NCI-H2029 (cell line): ENCODE data around the gene INSR.
"Not testable (repeated sequence)": the region's sequence is repeated elsewhere in the genome, so short reads cannot be mapped to it uniquely, and the experiment has no call there.

ENCODE experiments used
- DNase-seq: peaks from one replicate; lab custom pipeline; 2025; lab: John Stamatoyannopoulos, UW

INSR gene

DNA sequence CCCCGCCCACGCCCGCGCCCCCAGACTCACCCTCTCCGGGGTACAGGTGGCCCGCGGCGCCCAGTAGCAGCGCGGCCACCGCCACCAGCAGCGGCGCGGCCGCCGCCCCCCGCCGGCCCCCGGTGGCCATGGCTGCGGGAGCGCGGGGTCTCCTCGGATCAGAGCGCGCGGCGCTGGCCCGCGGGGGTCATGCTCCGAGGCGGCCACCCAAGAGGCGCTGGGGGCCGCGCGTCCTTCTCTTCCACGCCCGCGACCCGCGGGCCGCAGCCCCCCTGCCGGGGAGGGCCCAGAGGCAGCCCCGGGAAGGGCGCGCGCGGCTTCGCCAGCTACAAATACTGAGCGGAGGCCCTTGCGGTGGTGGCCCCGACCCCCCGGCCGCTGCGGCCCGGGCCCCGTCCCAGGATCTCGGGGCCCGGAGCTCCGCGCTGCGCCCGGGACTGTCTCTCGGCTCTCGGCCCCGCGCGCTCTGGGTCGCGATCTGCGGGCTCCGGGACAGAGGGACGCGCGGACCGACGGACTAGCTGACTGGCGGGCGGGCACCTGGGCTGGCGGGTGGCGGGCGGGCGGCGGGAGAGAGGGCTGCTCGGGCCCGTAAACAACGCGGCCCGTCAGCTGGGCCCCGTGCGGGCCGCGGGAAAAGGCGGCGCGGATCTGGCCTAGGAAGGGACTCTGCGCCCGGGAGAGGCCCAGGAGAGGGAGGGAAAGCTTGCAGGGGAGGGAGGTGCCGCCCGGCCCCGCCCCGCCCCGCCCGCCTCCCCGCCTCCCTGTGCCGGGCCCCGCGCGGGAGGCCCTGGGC, at the start of gene INSR:
Gene INSR, minus strand, starts transcription at position 653 of the 796 bp plus-strand sequence. Its CDS starts 523 bp downstream, at position 130.
- peak; percentile 79 for DNase-seq

- DNase-seq = no peak
Observed at GRCh38 chr19:7342143-7342542, 47.9 kb upstream of the INSR start.

DNA sequence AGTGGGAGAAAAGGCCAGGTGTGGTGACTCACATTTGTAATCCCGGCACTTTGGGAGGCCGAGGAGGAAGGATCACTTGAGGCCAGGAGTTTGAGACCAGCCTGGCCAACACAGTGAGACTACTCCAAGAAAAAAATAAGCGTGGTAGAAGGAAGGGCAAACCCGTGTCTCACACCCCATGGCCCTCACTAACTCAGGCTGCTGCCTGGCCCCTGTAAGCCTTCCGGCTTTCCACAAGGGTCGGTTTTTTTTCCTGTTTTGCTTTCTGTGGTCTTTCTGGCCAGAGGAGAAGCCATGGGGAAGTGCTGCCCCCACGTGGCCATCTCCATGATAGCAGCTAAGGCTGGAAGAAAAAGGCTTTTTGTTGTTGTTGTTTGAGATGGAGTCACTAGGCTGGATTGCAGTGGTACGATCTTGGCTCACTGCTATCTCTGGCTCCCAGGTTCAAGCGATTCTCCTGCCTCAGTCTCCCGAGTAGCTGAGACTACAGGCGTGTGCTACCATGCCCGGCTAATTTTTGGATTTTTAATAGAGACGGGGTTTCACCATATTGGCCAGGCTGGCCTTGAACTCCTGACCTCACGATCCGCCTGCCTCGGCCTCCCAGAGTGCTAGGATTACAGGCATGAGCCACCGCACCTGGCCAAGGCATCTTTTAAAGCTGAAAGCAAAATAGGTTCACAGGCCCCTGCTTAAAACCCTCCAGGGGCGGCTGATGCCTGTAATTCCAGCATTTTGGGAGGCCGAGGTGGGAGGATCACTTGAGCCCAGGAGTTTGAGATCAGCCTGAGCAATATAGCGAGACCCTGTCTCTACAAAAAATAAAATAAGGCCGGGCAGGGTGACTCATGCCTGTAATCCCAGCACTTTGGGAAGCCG, 47.0 kb upstream of the INSR start:
- DNase-seq = peak; percentile 68

GRCh38 chr19:7337380-7338194, 43.4 kb upstream of the INSR start:
- DNase-seq = no peak

- DNase-seq = no peak
Observed at GRCh38 chr19:7336321-7336973, 42.2 kb upstream of the INSR start.

DNA sequence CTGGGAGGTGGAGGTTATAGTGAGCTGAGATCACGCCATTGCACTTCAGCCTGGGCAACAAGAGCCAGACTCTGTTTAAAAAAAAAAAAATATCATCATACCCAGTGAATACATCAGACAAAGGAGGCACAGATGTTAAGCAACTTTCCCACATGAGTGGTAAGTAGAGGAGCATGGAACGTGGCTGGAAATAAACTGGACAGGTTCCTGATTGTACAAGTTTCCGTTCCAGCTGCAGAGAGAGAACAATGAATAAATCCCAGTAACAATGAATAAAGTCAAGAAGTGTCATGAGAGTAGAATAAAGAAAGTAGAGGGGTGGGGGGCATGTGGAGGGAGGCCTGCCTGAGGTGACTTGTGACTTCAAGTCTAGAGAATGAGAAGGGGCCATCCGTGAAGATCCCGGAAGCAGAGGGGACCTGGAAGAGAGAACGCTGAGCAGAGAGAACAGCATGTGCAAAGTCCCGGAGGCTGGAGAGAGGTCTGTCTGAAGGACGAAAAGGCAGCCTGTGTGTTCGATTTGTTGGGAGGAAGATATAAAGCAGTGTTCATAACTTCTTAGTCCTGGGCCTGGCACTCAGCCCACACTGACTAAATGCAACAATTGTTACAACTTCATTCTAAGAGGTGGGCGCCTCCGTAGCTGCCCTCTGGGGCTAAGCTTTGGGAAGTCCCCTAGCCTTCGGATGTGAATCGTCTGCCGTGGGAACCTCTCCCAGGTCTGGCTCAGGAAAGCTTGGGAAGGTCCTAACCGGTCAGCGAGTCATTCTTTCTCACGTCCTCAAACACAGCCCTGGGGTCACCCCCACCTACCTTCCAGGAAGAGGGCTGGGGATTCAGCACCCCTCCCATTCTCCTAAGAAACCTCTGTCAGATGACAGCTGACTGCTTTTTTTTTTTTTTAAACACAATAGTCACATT, 39.2 kb upstream of the INSR start:
- DNase-seq = no peak

GRCh38 chr19:7331446-7331845, 37.2 kb upstream of the INSR start:
- DNase-seq = no peak

DNA sequence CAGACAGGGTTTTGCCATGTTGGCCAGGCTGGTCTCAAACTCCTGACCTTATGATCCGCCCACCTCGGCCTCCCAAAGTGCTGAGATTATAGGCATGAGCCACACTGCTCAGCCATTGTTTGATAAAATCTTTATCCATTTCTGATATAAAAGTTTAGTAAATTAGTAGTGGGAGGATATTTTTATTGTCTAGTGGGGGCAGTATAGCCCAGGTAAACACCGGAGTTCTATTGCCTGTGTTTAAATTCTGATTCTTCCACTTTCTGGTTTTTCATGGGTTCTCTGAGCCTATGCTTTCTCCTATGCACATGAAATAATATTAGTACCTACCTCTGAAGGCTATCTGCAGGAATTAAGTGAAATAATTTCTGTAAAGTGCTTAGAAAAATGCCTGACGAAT, 34.4 kb upstream of the INSR start:
- no peak for DNase-seq

DNA sequence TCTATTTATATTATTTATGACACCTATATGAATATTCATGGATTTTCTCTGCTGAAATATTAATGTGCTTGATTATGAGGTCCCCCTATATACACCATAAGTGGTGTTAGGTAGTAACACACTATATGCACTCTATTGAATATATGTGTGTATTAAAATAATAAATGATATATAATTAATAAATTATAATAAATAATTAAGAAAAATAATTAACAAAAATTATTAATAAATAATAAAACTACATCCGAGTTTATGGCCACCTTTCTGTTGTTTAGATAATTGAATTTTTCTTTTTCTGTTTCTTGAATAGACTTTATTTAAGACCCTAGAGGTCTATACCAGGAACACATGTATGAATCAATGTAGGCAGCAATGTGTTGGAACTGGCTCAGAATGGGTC, 33.6 kb upstream of the INSR start:
- DNase-seq = no peak

GRCh38 chr19:7326105-7326877, 32.1 kb upstream of the INSR start:
- no peak for DNase-seq

- DNase-seq = no peak
Observed at GRCh38 chr19:7318176-7318575, 24.0 kb upstream of the INSR start.

- no peak for DNase-seq
Observed at GRCh38 chr19:7312816-7313215, 18.6 kb upstream of the INSR start.

DNA sequence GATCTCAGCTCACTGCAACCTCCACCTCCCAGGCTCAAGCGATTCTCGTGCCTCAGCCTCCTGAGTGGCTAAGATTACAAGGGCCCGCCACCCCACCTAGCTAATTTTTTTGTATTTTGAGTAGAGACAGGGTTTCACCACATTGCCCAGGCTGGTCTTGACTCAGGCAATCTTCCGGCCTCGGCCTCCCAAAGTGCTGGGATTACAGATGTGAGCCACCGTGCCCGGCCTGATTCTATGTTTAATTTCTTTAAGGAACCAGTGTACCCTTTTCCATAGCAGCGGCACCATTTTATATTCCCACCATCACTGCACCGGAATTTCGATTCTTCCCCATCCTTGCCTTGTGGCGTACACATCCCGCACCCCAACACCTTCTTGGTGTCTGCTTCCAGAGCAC, 17.7 kb upstream of the INSR start:
- DNase-seq = no peak

DNA sequence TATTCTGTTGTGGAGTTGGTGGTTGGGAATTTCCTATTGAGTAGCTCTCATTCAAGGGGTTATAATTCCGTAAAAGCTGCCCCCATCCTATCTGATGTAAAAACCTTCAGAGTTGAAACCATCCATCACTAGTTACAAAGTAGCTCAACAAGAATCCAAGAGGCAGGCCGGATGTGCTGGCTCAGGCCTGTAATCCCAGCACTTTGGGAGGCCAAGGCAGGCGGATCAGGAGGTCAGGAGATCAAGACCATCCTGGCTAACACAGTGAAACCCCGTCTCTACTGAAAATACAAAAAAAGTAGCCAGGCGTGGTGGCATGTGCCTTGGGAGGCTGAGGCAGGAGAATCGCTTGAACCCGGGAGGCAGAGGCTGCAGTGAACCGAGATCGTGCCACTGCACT, 14.1 kb upstream of the INSR start:
- DNase-seq = not testable (repeated sequence)

DNA sequence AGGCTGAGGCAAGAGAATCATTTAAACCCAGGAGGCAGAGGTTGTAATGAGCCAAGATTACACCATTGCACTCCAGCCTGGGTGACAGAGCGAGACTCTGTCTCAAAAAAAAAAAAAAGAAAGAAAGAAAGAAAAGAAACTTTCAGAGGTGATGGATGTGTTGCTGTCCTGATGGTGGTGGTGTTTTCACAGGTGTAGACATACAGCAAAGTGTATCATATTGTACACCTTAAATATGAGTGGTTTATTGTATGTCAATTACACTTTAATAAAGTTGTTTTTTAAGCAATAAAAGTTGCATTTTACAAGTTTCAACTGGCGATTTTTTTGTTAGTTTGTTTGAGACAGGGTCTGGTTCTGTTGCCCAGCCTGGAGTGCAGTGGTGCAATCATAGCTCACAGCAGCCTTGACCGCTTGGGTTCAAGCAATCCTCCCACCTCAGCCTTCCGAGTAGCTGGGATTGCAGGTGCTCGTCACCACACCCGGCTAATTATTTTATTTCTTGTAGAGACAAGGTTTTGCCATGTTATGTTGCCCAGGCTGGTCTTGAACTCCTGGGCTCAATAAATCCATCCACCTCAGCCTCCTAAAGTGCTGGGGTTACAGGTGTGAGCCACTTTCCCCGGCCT, 13.5 kb upstream of the INSR start:
- no peak for DNase-seq

DNA sequence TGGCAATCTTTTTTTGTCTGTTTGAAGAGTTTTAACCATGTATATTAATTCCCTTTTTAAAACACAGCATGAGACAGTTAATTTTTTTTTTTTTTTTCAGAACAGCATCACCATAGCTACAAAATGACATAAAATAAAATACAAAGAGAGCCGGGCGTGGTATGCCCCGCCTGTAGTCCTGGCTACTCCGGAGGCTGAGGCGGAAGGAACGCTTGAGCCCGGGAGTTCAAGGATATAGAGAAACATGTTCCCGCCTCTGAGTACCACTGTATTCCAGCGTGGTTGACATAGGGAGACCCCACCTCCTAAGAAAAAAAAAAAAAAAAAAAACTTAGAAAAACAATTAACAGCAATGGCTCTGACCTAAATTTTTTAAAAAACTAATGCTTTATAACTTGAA, 10.0 kb upstream of the INSR start:
- DNase-seq = no peak

- DNase-seq = no peak
Observed at GRCh38 chr19:7303470-7303869, 9.3 kb upstream of the INSR start.

- no peak for DNase-seq
Observed at GRCh38 chr19:7301525-7301924, 7.3 kb upstream of the INSR start.

- DNase-seq = no peak
Observed at GRCh38 chr19:7297742-7298141, 3.5 kb upstream of the INSR start.
